NCI-H1694 treated with DMSO at 0.1 percent for 48 hours (cell line): Measurements from ENCODE around the gene TBC1D20.

Experiments
- DNase-seq: peaks from one replicate; lab custom pipeline; 2025; lab: John Stamatoyannopoulos, UW

TBC1D20 gene

DNA sequence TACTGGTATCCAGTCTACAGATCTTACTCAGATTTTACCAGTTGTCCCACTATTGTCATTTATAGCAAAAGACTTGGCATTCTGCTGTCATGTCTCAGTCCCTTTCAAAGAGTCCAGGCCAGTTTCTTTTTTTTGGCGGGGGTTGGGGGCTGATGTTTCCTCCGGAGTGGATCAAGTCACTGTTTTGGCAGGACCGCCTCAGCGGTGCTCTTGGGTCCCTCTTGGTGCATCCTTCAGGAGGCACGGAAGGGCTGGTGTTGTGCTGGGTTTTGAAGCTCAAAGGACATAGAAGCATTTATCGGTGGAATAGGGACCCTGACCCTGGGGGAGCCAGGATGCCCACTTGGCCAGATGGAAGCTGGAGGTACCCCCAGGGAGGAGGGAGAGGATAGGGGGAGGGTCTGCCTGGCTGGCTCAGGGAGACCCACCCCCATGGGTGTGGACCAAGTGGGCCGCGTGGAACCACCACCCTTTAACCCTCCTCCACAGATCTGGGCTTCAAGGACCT, 43.4 kb downstream of the TBC1D20 start:
- DNase-seq = no peak

- DNase-seq = no peak
Measured at GRCh38 chr20:417801-418342, 44.5 kb downstream of the TBC1D20 start.

GRCh38 chr20:416950-417800, 45.2 kb downstream of the TBC1D20 start:
- DNase-seq = no peak

DNA sequence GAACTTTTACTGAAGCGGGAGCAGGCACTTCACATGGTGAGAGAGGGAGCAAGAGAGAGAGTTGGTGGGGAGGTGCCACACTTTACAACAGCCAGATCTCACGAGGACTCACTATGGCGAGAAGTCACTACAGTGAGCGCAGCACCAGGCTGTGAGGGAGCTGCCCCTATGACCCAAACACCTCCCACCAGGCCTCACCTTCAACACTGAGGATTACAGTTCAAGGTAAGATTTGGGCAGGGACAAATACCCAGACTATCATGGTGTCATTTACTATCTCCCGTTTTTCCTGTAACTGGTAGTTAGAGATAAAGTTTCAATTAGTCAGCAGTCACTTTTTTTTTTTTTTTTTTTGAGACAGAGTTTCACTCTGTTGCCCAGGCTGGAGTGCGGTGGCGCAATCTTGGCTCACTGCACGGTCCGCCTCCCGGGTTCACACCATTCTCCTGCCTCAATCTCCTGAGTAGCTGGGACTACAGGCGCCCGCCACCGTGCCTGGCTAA, 46.5 kb downstream of the TBC1D20 start:
- DNase-seq = no peak

GRCh38 chr20:414161-414560, 48.2 kb downstream of the TBC1D20 start:
- no peak for DNase-seq

DNA sequence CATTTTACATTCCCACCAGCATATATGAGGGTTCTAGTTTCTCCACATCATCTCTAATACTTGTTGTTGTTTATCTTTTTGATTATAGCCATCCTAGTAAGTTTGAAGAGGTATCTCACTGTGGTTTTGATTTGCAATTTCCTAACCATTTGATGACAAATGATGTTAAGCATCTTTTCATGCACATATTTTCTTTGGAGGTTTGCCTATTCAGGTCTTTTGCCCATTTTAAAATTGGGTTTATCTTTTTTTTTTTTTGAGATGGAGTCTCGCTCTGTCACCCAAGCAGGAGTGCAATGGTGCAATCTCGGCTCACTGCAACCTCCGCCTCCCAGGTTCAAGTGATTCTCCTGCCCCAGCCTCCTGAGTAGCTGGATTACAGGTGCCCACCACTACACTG, 50.3 kb downstream of the TBC1D20 start:
- no peak for DNase-seq

GRCh38 chr20:409697-410559, 52.4 kb downstream of the TBC1D20 start:
- DNase-seq = peak; percentile 28

- DNase-seq = no peak
Measured at GRCh38 chr20:408843-409696, 53.3 kb downstream of the TBC1D20 start.

- peak; percentile 49 for DNase-seq
Measured at GRCh38 chr20:407953-408842, 54.1 kb downstream of the TBC1D20 start, which contains the start of gene RBCK1. Gene RBCK1 (plus strand): TSS chr20:408299. CDS start chr20:408758, 459 bp downstream.

- peak; percentile 70 for DNase-seq
Measured at GRCh38 chr20:407133-407952, 55.0 kb downstream of the TBC1D20 start.

GRCh38 chr20:406200-407132, 55.9 kb downstream of the TBC1D20 start:
- no peak for DNase-seq

GRCh38 chr20:404088-404487, 58.2 kb downstream of the TBC1D20 start:
- DNase-seq = no peak

GRCh38 chr20:403582-403957, 58.8 kb downstream of the TBC1D20 start:
- no peak for DNase-seq

- DNase-seq = no peak
Measured at GRCh38 chr20:402898-403581, 59.3 kb downstream of the TBC1D20 start.

- no peak for DNase-seq
Measured at GRCh38 chr20:402496-402885, 59.8 kb downstream of the TBC1D20 start.

- DNase-seq = no peak
Measured at GRCh38 chr20:401682-402495, 60.4 kb downstream of the TBC1D20 start.
